ENCODE data around the gene AHDC1. TPM values are rescaled to one million over a fixed set of nuclear protein-coding genes. Genes with fewer than 3 reads are reported as not detected.

AHDC1 gene
- polyA plus RNA-seq, 2 of the 4 experiments (the other 2 are of a cell fraction): 1.3 to 11.5 TPM

GRCh38 chr1:27596986-27597385, 7.0 kb downstream of the AHDC1 start:
- FAIRE-seq (no peak), ATAC-seq (no peak), DNase-seq (ENCODE audit: low read depth in 1 of 2, low spot score in 1 of 2) (no peak)
- POLR2A ChIA-PET: no interaction called here
- H3K4me3 ChIP-seq: no peak overlapping the region
- no peak overlapping the region for H3K4me2 ChIP-seq
- CTCF ChIA-PET: interaction anchor here (0.6 to 23.7 kb wide), 5 partner anchors 10 to 202 kb away, joined by 3 to 314 read pairs (median 4); no protein-coding TSS in a partner anchor
- TF ChIP-seq TP53 (CRISPR knock-in tag; IDR thresholded peaks at IDR 0.05) (no peak), HDAC2 (IDR thresholded peaks at IDR 0.05) (no peak), CHD2 (IDR thresholded peaks at IDR 0.05; ENCODE audit: low read length, partially characterized antibody) (no peak), POLR2A (IDR thresholded peaks at IDR 0.05; ENCODE audit: low read length) (no peak), HOXA7 (CRISPR knock-in tag; IDR thresholded peaks at IDR 0.05) (no peak), CEBPB (IDR thresholded peaks at IDR 0.05) (no peak)
- TF ChIP-seq, protein P1, sequence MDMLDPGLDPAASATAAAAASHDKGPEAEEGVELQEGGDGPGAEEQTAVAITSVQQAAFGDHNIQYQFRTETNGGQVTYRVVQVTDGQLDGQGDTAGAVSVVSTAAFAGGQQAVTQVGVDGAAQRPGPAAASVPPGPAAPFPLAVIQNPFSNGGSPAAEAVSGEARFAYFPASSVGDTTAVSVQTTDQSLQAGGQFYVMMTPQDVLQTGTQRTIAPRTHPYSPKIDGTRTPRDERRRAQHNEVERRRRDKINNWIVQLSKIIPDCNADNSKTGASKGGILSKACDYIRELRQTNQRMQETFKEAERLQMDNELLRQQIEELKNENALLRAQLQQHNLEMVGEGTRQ (IDR thresholded peaks at IDR 0.05): no peak
- no peak overlapping the region for H3K27ac ChIP-seq
- H3K9me3 ChIP-seq: no peaks in the 10 kb centered on the region
- WGBS (ENCODE audit: missing lambda C conversion rate): 89% methylated on average over 2 of the region's 4 CpGs
- peaks cover 61% of the 10 kb centered on the region for H3K4me1 ChIP-seq

DNA sequence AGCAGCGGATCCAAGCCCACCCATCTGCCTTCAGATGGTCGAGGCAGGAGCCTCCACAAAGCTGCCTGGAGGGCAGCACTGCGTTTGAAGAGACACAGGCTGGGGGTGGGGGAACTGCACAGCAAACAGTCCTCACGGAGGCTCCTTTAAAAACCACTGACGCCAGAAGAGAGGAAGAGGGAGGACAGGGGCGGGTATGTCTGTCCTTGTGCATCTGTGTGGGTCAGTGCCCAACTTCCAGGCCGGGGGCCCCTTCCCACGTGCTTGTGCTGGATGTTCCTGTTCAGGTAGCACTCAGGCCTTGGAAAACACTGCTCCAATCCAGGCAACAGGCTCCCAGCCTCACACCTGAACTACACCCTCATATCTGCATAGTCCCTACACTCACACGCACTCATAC, 7.7 kb downstream of the AHDC1 start:
- ChIA-PET CTCF (interaction anchor here (0.7 to 23.7 kb wide), 6 partner anchors 10 to 40 kb away, joined by 3 to 314 read pairs (median 4); no protein-coding TSS in a partner anchor), POLR2A (no interaction called here)
- H3K9me3 ChIP-seq: no peaks in the 10 kb centered on the region
- no peak for TF ChIP-seq TFCP2L1 (CRISPR knock-in tag; IDR thresholded peaks at IDR 0.05)
- no peak for TF ChIP-seq ZNF302 (CRISPR knock-in tag; IDR thresholded peaks at IDR 0.05)
- TF ChIP-seq TP53 (CRISPR knock-in tag; IDR thresholded peaks at IDR 0.05): no peak
- no peak for TF ChIP-seq ZC3H11A (IDR thresholded peaks at IDR 0.05)
- no peak for TF ChIP-seq NPAS2 (CRISPR knock-in tag; IDR thresholded peaks at IDR 0.05; ENCODE audit: borderline replicate concordance)
- TF ChIP-seq, protein P2, sequence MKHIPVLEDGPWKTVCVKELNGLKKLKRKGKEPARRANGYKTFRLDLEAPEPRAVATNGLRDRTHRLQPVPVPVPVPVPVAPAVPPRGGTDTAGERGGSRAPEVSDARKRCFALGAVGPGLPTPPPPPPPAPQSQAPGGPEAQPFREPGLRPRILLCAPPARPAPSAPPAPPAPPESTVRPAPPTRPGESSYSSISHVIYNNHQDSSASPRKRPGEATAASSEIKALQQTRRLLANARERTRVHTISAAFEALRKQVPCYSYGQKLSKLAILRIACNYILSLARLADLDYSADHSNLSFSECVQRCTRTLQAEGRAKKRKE (CRISPR knock-in tag; IDR thresholded peaks at IDR 0.05; ENCODE audit: low read depth): no peak
- TF ChIP-seq CBX8 (IDR thresholded peaks at IDR 0.05): no peak
- TF ChIP-seq JUN (IDR thresholded peaks at IDR 0.05): no peak
- TF ChIP-seq JUNB (IDR thresholded peaks at IDR 0.05): no peak
- TF ChIP-seq CBX2 (IDR thresholded peaks at IDR 0.05; ENCODE audit: borderline replicate concordance, low read depth): no peak
- no peak for TF ChIP-seq RARB (CRISPR knock-in tag; IDR thresholded peaks at IDR 0.05)
- TF ChIP-seq HEYL (CRISPR knock-in tag; IDR thresholded peaks at IDR 0.05): no peak
- TF ChIP-seq HOXA7 (CRISPR knock-in tag; IDR thresholded peaks at IDR 0.05): no peak
- no peak for TF ChIP-seq CEBPB (IDR thresholded peaks at IDR 0.05)
- TF ChIP-seq PHF8 (IDR thresholded peaks at IDR 0.05; ENCODE audit: borderline replicate concordance, low read depth): no peak
- WGBS (ENCODE audit: missing lambda C conversion rate): 70% methylated on average over 9 of the region's 9 CpGs
- ATAC-seq (no peak), FAIRE-seq (no peak), DNase-seq (ENCODE audit: low read depth in 1 of 2, low spot score in 1 of 2) (no peak)
- H3K4me1 ChIP-seq: peaks cover 61% of the 10 kb centered on the region
- H3K4me3 ChIP-seq: no peak overlapping the region
- H3K4me2 ChIP-seq: no peak overlapping the region
- H3K27ac ChIP-seq: no peak overlapping the region; a peak in 1 of 6 replicates

DNA sequence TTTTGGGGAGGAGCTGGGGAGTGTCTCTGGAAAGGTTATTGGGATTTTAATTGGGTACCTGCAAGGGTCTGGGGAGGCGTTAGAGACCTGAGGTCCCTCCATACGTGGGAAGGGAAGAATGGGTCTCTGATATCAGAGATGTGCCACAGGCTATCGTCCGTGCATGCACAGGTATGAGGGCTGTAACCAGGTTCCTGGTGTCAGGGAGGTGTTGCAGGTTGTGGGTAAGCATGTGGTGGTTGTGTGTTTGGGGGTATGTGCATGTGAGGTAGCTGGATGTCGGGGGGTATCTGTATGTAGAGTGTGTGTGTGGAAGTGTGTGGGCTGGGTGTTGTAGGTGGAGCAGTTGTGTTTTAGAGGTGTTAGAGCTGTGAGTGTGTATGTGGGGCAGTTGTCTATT, 8.3 kb downstream of the AHDC1 start:
- TF ChIP-seq RNF2 (IDR thresholded peaks at IDR 0.05; ENCODE audit: borderline replicate concordance, low read depth) (no peak), TFCP2L1 (CRISPR knock-in tag; IDR thresholded peaks at IDR 0.05) (no peak)
- no peak overlapping the region for H3K4me3 ChIP-seq
- H3K9me3 ChIP-seq: no peaks in the 10 kb centered on the region
- H3K4me2 ChIP-seq: no peak overlapping the region; the same call in 2 of the 3 replicates
- POLR2A ChIA-PET: no interaction called here
- 94% methylated on average over 5 of the region's 5 CpGs for WGBS (ENCODE audit: missing lambda C conversion rate)
- FAIRE-seq (no peak), ATAC-seq (no peak), DNase-seq (ENCODE audit: low read depth in 1 of 2, low spot score in 1 of 2) (no peak)
- CTCF ChIA-PET: interaction anchor here (0.7 to 23.7 kb wide), 6 partner anchors 9 to 39 kb away, joined by 3 to 314 read pairs (median 4); no protein-coding TSS in a partner anchor
- H3K4me1 ChIP-seq: peaks cover 61% of the 10 kb centered on the region
- no peak overlapping the region; a peak in 1 of 6 replicates for H3K27ac ChIP-seq

All from A549 (cell line).